H9 (cell line): ENCODE data around the gene SLC9A9. TPM values are rescaled to one million over a fixed set of nuclear protein-coding genes. Genes with fewer than 3 reads are reported as not detected.

ENCODE experiments used
- DNase-seq: peaks from one replicate; pipeline ENCODE4 v3.0.0-alpha.2; 2017
- H2AFZ ChIP-seq: one replicate; pipeline ENCODE4 v1.6.1; 2013; ENCODE audit warnings: mild to moderate bottlenecking, low read length, control low read depth, moderate library complexity
- H2AK5ac ChIP-seq: 2 replicates; pipeline ENCODE4 v1.6.1; 2013; ENCODE audit warnings: low read length, control low read depth, mixed read lengths; ENCODE audit not compliant: insufficient read length
- H2BK120ac ChIP-seq: one replicate; pipeline ENCODE4 v1.6.1; 2013; ENCODE audit warnings: low read depth, mild to moderate bottlenecking, low read length, control low read depth, inconsistent platforms; ENCODE audit not compliant: poor library complexity, severe bottlenecking
- H2BK12ac ChIP-seq: 2 replicates; pipeline ENCODE4 v1.6.1; 2013; ENCODE audit warnings: low read length, control low read depth, mixed read lengths, low read depth; ENCODE audit not compliant: insufficient read length
- H2BK15ac ChIP-seq: 2 replicates; pipeline ENCODE4 v1.6.1; 2013; ENCODE audit warnings: low read depth, low read length, control low read depth
- H2BK20ac ChIP-seq: one replicate; pipeline ENCODE4 v1.6.1; 2013; ENCODE audit warnings: low read depth, mild to moderate bottlenecking, low read length, control low read depth, inconsistent platforms; ENCODE audit not compliant: poor library complexity, severe bottlenecking
- H2BK5ac ChIP-seq: 2 replicates; pipeline ENCODE4 v1.6.1; 2013; ENCODE audit warnings: low read length, control low read depth, mixed read lengths; ENCODE audit not compliant: insufficient read length
- H3K14ac ChIP-seq: 2 replicates; pipeline ENCODE4 v1.6.1; 2013; ENCODE audit warnings: low read length, control low read depth; ENCODE audit not compliant: insufficient read depth
- H3K18ac ChIP-seq: 2 replicates; pipeline ENCODE4 v1.6.1; 2013; ENCODE audit warnings: low read depth, mild to moderate bottlenecking, mixed read lengths, low read length, control low read depth; ENCODE audit not compliant: insufficient read length
- H3K23ac ChIP-seq: 2 replicates; pipeline ENCODE4 v1.6.1; 2013; ENCODE audit warnings: low read length, control low read depth, mixed read lengths, low read depth; ENCODE audit not compliant: insufficient read length
- H3K23me2 ChIP-seq: 2 replicates; pipeline ENCODE4 v1.6.1; 2013; ENCODE audit warnings: low read depth, mild to moderate bottlenecking, mixed read lengths, low read length, control low read depth; ENCODE audit not compliant: insufficient read length, poor library complexity, severe bottlenecking
- H3K27ac ChIP-seq: 2 replicates; pipeline ENCODE4 v1.5.1; 2013; ENCODE audit warnings: low read length, control low read depth, mixed read lengths, low read depth; ENCODE audit not compliant: insufficient read length
- H3K27me3 ChIP-seq: 2 replicates; pipeline ENCODE4 v1.6.1; 2013; ENCODE audit warnings: low read length, control low read depth, inconsistent platforms; ENCODE audit not compliant: insufficient read depth
- H3K4ac ChIP-seq: 2 replicates; pipeline ENCODE4 v1.6.1; 2013; ENCODE audit warnings: low read depth, mild to moderate bottlenecking, control low read depth, inconsistent platforms, low read length, moderate library complexity
- H3K4me1 ChIP-seq: 2 replicates; pipeline ENCODE4 v1.6.1; 2013; ENCODE audit warnings: low read length, control low read depth, inconsistent platforms; ENCODE audit not compliant: insufficient read depth
- H3K4me2 ChIP-seq: 2 replicates; pipeline ENCODE4 v1.6.1; 2013; ENCODE audit warnings: low read length, control low read depth, mixed read lengths; ENCODE audit not compliant: insufficient read length, insufficient read depth
- H3K56ac ChIP-seq: 2 replicates; pipeline ENCODE4 v1.6.1; 2013; ENCODE audit warnings: low read depth, mild to moderate bottlenecking, mixed read lengths, low read length, control low read depth; ENCODE audit not compliant: insufficient read length
- H3K79me1 ChIP-seq: 2 replicates; pipeline ENCODE4 v1.6.1; 2013; ENCODE audit warnings: low read depth, mild to moderate bottlenecking, moderate library complexity, low read length, control low read depth, inconsistent platforms; ENCODE audit not compliant: insufficient read depth, poor library complexity, severe bottlenecking
- H3K79me2 ChIP-seq: 2 replicates; pipeline ENCODE4 v1.6.1; 2013; ENCODE audit warnings: low read length, control low read depth, inconsistent platforms; ENCODE audit not compliant: insufficient read depth
- H3K9ac ChIP-seq: 2 replicates; pipeline ENCODE4 v1.6.1; 2013; ENCODE audit warnings: low read length, control low read depth, mixed read lengths; ENCODE audit not compliant: insufficient read length; ENCODE audit errors: extremely low read depth
- H3K9me3 ChIP-seq: one replicate; pipeline ENCODE4 v1.6.1; 2013; ENCODE audit warnings: low read depth, low read length, inconsistent platforms; ENCODE audit not compliant: control insufficient read depth
- H3T11ph ChIP-seq: one replicate; pipeline ENCODE4 v1.6.1; 2013; ENCODE audit warnings: mild to moderate bottlenecking, low read length, control low read depth, inconsistent platforms
- H4K20me1 ChIP-seq: one replicate; pipeline ENCODE4 v1.6.1; 2013; ENCODE audit not compliant: control insufficient read depth, insufficient read length, insufficient read depth
- H4K5ac ChIP-seq: 2 replicates; pipeline ENCODE4 v1.6.1; 2013; ENCODE audit warnings: low read depth, mild to moderate bottlenecking, mixed read lengths, low read length, control low read depth; ENCODE audit not compliant: insufficient read length
- H4K8ac ChIP-seq: replicated peaks from 2 replicates; pipeline ENCODE4 v1.6.1; 2013; ENCODE audit warnings: low read length, control low read depth, mixed read lengths, low read depth; ENCODE audit not compliant: insufficient read length
- H4K91ac ChIP-seq: 2 replicates; pipeline ENCODE4 v1.6.1; 2013; ENCODE audit warnings: low read depth, mild to moderate bottlenecking, moderate library complexity, mixed read lengths, low read length, control low read depth; ENCODE audit not compliant: insufficient read length
- H3K27ac Mint-ChIP-seq, 3 experiments: 2 replicates in 2 of 3; 3 replicates in 1 of 3; pipeline ENCODE4 v1.8.0; 2020 to 2021; ENCODE audit warnings: mixed read lengths in 3 of 3, mild to moderate bottlenecking in 1 of 3, moderate library complexity in 1 of 3
- H3K27me3 Mint-ChIP-seq: 2 replicates; pipeline ENCODE4 v1.8.0; 2021; ENCODE audit warnings: low read depth, mild to moderate bottlenecking, moderate library complexity, mixed read lengths
- H3K36me3 Mint-ChIP-seq, 3 experiments: 2 replicates in 2 of 3; 3 replicates in 1 of 3; pipeline ENCODE4 v1.8.0; 2020 to 2021; ENCODE audit warnings: low read depth in 3 of 3, mixed read lengths in 3 of 3; ENCODE audit not compliant: insufficient read depth in 1 of 3
- H3K4me1 Mint-ChIP-seq, 2 experiments: 2 replicates each; pipeline ENCODE4 v1.8.0; 2020; ENCODE audit warnings: mixed read lengths in 2 of 2
- H3K4me3 Mint-ChIP-seq, 2 experiments: 2 replicates in 1 of 2; 3 replicates in 1 of 2; pipeline ENCODE4 v1.8.0; 2020 to 2021; ENCODE audit warnings: mild to moderate bottlenecking in 2 of 2, mixed read lengths in 2 of 2, moderate library complexity in 1 of 2
- H3K9me3 Mint-ChIP-seq, 2 experiments: 2 replicates in 1 of 2; 3 replicates in 1 of 2; pipeline ENCODE4 v1.8.0; 2020; ENCODE audit warnings: mild to moderate bottlenecking in 2 of 2, mixed read lengths in 2 of 2, moderate library complexity in 1 of 2
- CTCF ChIP-seq: fragments of 200-600 bp; sonication (generic); conservative IDR thresholded peaks from 3 replicates; pipeline ENCODE4 v1.8.0; 2021; ENCODE audit warnings: antibody characterized with exemption, mild to moderate bottlenecking
- WGBS: extraction: QIAGEN DNeasy Blood & Tissue Kit; methylation state at CpG from one replicate; pipeline ENCODE4 v1.1.7; 2013; ENCODE audit warnings: missing lambda C conversion rate, low lambda C conversion rate, mixed read lengths; ENCODE audit not compliant: insufficient read length; ENCODE audit errors: extremely low coverage; 5-methylcytosine and 5-hydroxymethylcytosine counted together
- total RNA-seq: library from RNA; stranded (reverse); gene quantifications from 2 replicates; pipeline ENCODE4 v1.2.1, GENCODE V29; 2021

The SLC9A9 gene
- total RNA-seq, 1 experiment from 2014 or later = 0.35 TPM

- Histone ChIP-seq H2AFZ (no peak overlapping the region), H3K14ac (no peak overlapping the region), H4K8ac (no peak overlapping the region), H3K23ac (no peak overlapping the region), H3K27me3 (no peaks in the 10 kb centered on the region), H3K4ac (no peak overlapping the region), H4K91ac (no peak overlapping the region), H4K5ac (no peak overlapping the region), H3K23me2 (no peaks in the 10 kb centered on the region), H3K56ac (no peak overlapping the region), H4K20me1 (no peaks in the 10 kb centered on the region), H2BK120ac (no peak overlapping the region), H2BK12ac (no peak overlapping the region), H3T11ph (no peak overlapping the region), H3K9ac (no peak overlapping the region), H3K4me1 (no peaks in the 10 kb centered on the region), H2BK15ac (no peak overlapping the region), H3K4me2 (no peak overlapping the region), H3K9me3 (no peaks in the 10 kb centered on the region), H2AK5ac (no peak overlapping the region), H3K79me2 (no peaks in the 10 kb centered on the region), H3K79me1 (no peaks in the 10 kb centered on the region), H3K18ac (no peak overlapping the region), H2BK5ac (no peak overlapping the region), H2BK20ac (no peak overlapping the region), H3K27ac (no peak overlapping the region)
- Mint-ChIP-seq H3K4me3 (no peak overlapping the region), H3K27ac (no peak overlapping the region), H3K4me1 (peaks cover 0 to 4% of the 10 kb centered on the region in 2 experiments; a peak in 2 of 4 replicates), H3K36me3 (no peaks in the 10 kb centered on the region), H3K9me3 (no peaks in the 10 kb centered on the region), H3K27me3 (no peaks in the 10 kb centered on the region)
- WGBS = no CpG with 5 or more reads among the region's 1 CpG
- DNase-seq = no peak
- no peak for TF ChIP-seq CTCF
These were observed 481.1 kb downstream of the SLC9A9 start for GRCh38 chr3:143367171-143367570.
